SK-N-MC (cell line): ENCODE results near the gene UPF1.

Experiments
- DNase-seq: peaks from one replicate; pipeline ENCODE4 v3.0.0-alpha.2; 2011; ENCODE audit warnings: low read depth, low spot score
- H3K27ac ChIP-seq: fragments of 200-600 bp; sonication (generic); 2 replicates; pipeline ENCODE4 v1.5.1; 2016; ENCODE audit warnings: mixed run types
- H3K36me3 ChIP-seq: fragments of 200-600 bp; sonication (generic); 2 replicates; pipeline ENCODE4 v1.6.1; 2017; ENCODE audit warnings: antibody characterized with exemption, low read length, mixed read lengths; ENCODE audit not compliant: insufficient read depth
- H3K4me3 ChIP-seq: fragments of 200-600 bp; sonication (generic); 2 replicates; pipeline ENCODE4 v1.5.1; 2016
- H3K9ac ChIP-seq: fragments of 200-600 bp; sonication (generic); 2 replicates; pipeline ENCODE4 v1.8.0; 2017; ENCODE audit warnings: mixed run types, mixed read lengths; ENCODE audit not compliant: insufficient read length
- H3K9me3 ChIP-seq: fragments of 200-600 bp; sonication (generic); 2 replicates; pipeline ENCODE4 v1.6.1; 2017; ENCODE audit warnings: low read depth, mild to moderate bottlenecking, antibody characterized with exemption, low read length, moderate library complexity, mixed read lengths
- EZH2 ChIP-seq: fragments of 200-600 bp; sonication (generic); IDR thresholded peaks from one replicate; pipeline ENCODE4 v1.6.1; 2017; ENCODE audit warnings: antibody characterized with exemption
- FOXP2 ChIP-seq: optimal IDR thresholded peaks from 2 replicates; pipeline ENCODE3; 2011; ENCODE audit warnings: mild to moderate bottlenecking, moderate library complexity; ENCODE audit not compliant: insufficient read depth; ENCODE audit errors: extremely low read length, control extremely low read depth
- POLR2AphosphoS5 ChIP-seq: IDR thresholded peaks from 2 replicates; pipeline ENCODE4 v1.6.1; 2012; ENCODE audit warnings: mild to moderate bottlenecking, low read depth, low read length, borderline replicate concordance

UPF1 gene

GRCh38 chr19:18869023-18869618 lies 37.4 kb downstream of the UPF1 start:
- H3K9ac ChIP-seq: no peak overlapping the region
- H3K9me3 ChIP-seq: no peaks in the 10 kb centered on the region
- DNase-seq: no peak
- no peak overlapping the region for H3K27ac ChIP-seq
- TF ChIP-seq POLR2AphosphoS5 (no peak), EZH2 (no peak), FOXP2 (no peak)
- peaks cover 35% of the 10 kb centered on the region; the same call in 1 of the 2 replicates for H3K36me3 ChIP-seq
- no peak overlapping the region for H3K4me3 ChIP-seq

GRCh38 chr19:18869781-18870530 lies 38.2 kb downstream of the UPF1 start:
- H3K9ac ChIP-seq: no peak overlapping the region
- no peak overlapping the region for H3K27ac ChIP-seq
- no peak for TF ChIP-seq POLR2AphosphoS5
- TF ChIP-seq EZH2: no peak
- TF ChIP-seq FOXP2: no peak
- no peak for DNase-seq
- H3K36me3 ChIP-seq: peaks cover 32% of the 10 kb centered on the region; the same call in 1 of the 2 replicates
- H3K9me3 ChIP-seq: no peaks in the 10 kb centered on the region
- H3K4me3 ChIP-seq: no peak overlapping the region

- Histone ChIP-seq H3K9ac (no peak overlapping the region), H3K4me3 (no peak overlapping the region), H3K27ac (no peak overlapping the region), H3K9me3 (no peaks in the 10 kb centered on the region), H3K36me3 (peaks cover 25% of the 10 kb centered on the region; the same call in 1 of the 2 replicates)
- TF ChIP-seq EZH2: no peak
- TF ChIP-seq POLR2AphosphoS5: no peak
- no peak for TF ChIP-seq FOXP2
- no peak for DNase-seq
Measured at GRCh38 chr19:18870531-18871172, 38.9 kb downstream of the UPF1 start.

GRCh38 chr19:18871543-18871942 lies 39.8 kb downstream of the UPF1 start:
- H3K9ac ChIP-seq: no peak overlapping the region
- no peak overlapping the region for H3K4me3 ChIP-seq
- no peak for DNase-seq
- no peaks in the 10 kb centered on the region for H3K9me3 ChIP-seq
- H3K36me3 ChIP-seq: peaks cover 18% of the 10 kb centered on the region; the same call in 1 of the 2 replicates
- TF ChIP-seq POLR2AphosphoS5: no peak
- no peak for TF ChIP-seq FOXP2
- no peak for TF ChIP-seq EZH2
- no peak overlapping the region for H3K27ac ChIP-seq

- no peak overlapping the region for H3K9ac ChIP-seq
- peaks cover 6% of the 10 kb centered on the region; the same call in 1 of the 2 replicates for H3K36me3 ChIP-seq
- no peak for DNase-seq
- TF ChIP-seq FOXP2 (no peak), POLR2AphosphoS5 (no peak), EZH2 (no peak)
- H3K27ac ChIP-seq: peak overlapping the region; percentile 62
- H3K9me3 ChIP-seq: no peaks in the 10 kb centered on the region
- no peak overlapping the region for H3K4me3 ChIP-seq
Measured at GRCh38 chr19:18875726-18876125, 44.0 kb downstream of the UPF1 start.

- H3K27ac ChIP-seq: no peak overlapping the region
- H3K36me3 ChIP-seq: peaks cover 6% of the 10 kb centered on the region; the same call in 1 of the 2 replicates
- H3K9ac ChIP-seq: no peak overlapping the region
- DNase-seq: no peak
- H3K4me3 ChIP-seq: no peak overlapping the region
- TF ChIP-seq EZH2 (no peak), FOXP2 (no peak), POLR2AphosphoS5 (no peak)
- no peaks in the 10 kb centered on the region for H3K9me3 ChIP-seq
Measured at GRCh38 chr19:18876865-18877264, 45.1 kb downstream of the UPF1 start.

GRCh38 chr19:18878058-18878797 lies 46.5 kb downstream of the UPF1 start:
- TF ChIP-seq EZH2 (no peak), FOXP2 (no peak), POLR2AphosphoS5 (no peak)
- Histone ChIP-seq H3K36me3 (peaks cover 6% of the 10 kb centered on the region; the same call in 1 of the 2 replicates), H3K27ac (no peak overlapping the region), H3K9ac (no peak overlapping the region), H3K4me3 (no peak overlapping the region), H3K9me3 (no peaks in the 10 kb centered on the region)
- no peak for DNase-seq
